Measurements from ENCODE around the gene UBASH3B. TPM values are rescaled to one million over a fixed set of nuclear protein-coding genes. Genes with fewer than 3 reads are reported as not detected.
"Not testable (repeated sequence)": the region's sequence is repeated elsewhere in the genome, so short reads cannot be mapped to it uniquely, and the experiment has no call there.

UBASH3B gene
- total RNA-seq, 4 donors from 2014 or later = 4.2 to 41.2 (median 24.4) TPM

GRCh38 chr11:122852074-122852795 is 196.7 kb downstream of the UBASH3B start:
- Histone ChIP-seq H3K27me3 (no peaks in the 10 kb centered on the region), H3K4me1 (peaks cover 3% of the 10 kb centered on the region), H3K9me3 (no peaks in the 10 kb centered on the region), H3K4me3 (no peak overlapping the region), H3K36me3 (no peaks in the 10 kb centered on the region), H3K27ac (no peak overlapping the region)
- 66% methylated on average over 10 of the region's 10 CpGs for WGBS
- TF ChIP-seq EP300 (IDR thresholded peaks at IDR 0.05) = no peak
- no peak for TF ChIP-seq POLR2AphosphoS5 (IDR thresholded peaks at IDR 0.05)
- no peak for TF ChIP-seq POLR2A (IDR thresholded peaks at IDR 0.05)
- TF ChIP-seq CTCF (IDR thresholded peaks at IDR 0.05) = no peak
- no peak for DNase-seq (ENCODE audit: low spot score in 2 of 2)

- Histone ChIP-seq H3K4me1 (peaks cover 3% of the 10 kb centered on the region), H3K36me3 (no peaks in the 10 kb centered on the region), H3K27me3 (no peaks in the 10 kb centered on the region), H3K27ac (no peak overlapping the region), H3K4me3 (no peak overlapping the region), H3K9me3 (no peaks in the 10 kb centered on the region)
- DNase-seq (ENCODE audit: low spot score in 2 of 2) = no peak
- 93% methylated on average over 5 of the region's 5 CpGs for WGBS
- TF ChIP-seq CTCF (IDR thresholded peaks at IDR 0.05) (no peak), EP300 (IDR thresholded peaks at IDR 0.05) (no peak), POLR2A (IDR thresholded peaks at IDR 0.05) (no peak), POLR2AphosphoS5 (IDR thresholded peaks at IDR 0.05) (no peak)
Observed at GRCh38 chr11:122852796-122853160, 197.3 kb downstream of the UBASH3B start.

- 94% methylated on average over 11 of the region's 11 CpGs for WGBS
- Histone ChIP-seq H3K4me3 (no peak overlapping the region), H3K9me3 (no peaks in the 10 kb centered on the region), H3K27me3 (no peaks in the 10 kb centered on the region), H3K36me3 (no peaks in the 10 kb centered on the region), H3K27ac (no peak overlapping the region), H3K4me1 (peaks cover 3% of the 10 kb centered on the region)
- no peak for TF ChIP-seq EP300 (IDR thresholded peaks at IDR 0.05)
- DNase-seq (ENCODE audit: low spot score in 2 of 2) = no peak
Observed at GRCh38 chr11:122853261-122853660, 197.7 kb downstream of the UBASH3B start.

- no peak for TF ChIP-seq POLR2AphosphoS5 (IDR thresholded peaks at IDR 0.05)
- peak; percentile 20 to 55 for TF ChIP-seq CTCF (IDR thresholded peaks at IDR 0.05)
- DNase-seq (ENCODE audit: low spot score in 2 of 2) = no peak
- Histone ChIP-seq H3K4me3 (no peak overlapping the region), H3K27me3 (no peaks in the 10 kb centered on the region), H3K9me3 (no peaks in the 10 kb centered on the region), H3K27ac (no peak overlapping the region), H3K4me1 (peaks cover 3% of the 10 kb centered on the region), H3K36me3 (no peaks in the 10 kb centered on the region)
- 33% methylated on average over 3 of the region's 3 CpGs for WGBS
Observed at GRCh38 chr11:122853971-122854446, 198.5 kb downstream of the UBASH3B start.

GRCh38 chr11:122861631-122862030 is 206.1 kb downstream of the UBASH3B start:
- no peak overlapping the region for H3K27ac ChIP-seq
- DNase-seq (ENCODE audit: low spot score in 2 of 2) = no peak
- no peaks in the 10 kb centered on the region for H3K4me1 ChIP-seq
- 56% methylated on average over 3 of the region's 3 CpGs for WGBS
- peaks cover 5% of the 10 kb centered on the region for H3K27me3 ChIP-seq
- H3K36me3 ChIP-seq = no peaks in the 10 kb centered on the region
- H3K9me3 ChIP-seq = no peaks in the 10 kb centered on the region
- TF ChIP-seq CTCF (IDR thresholded peaks at IDR 0.05) (no peak), EP300 (IDR thresholded peaks at IDR 0.05) (no peak), POLR2AphosphoS5 (IDR thresholded peaks at IDR 0.05) (no peak), POLR2A (IDR thresholded peaks at IDR 0.05) (no peak)
- H3K4me3 ChIP-seq = no peak overlapping the region

- WGBS = 93% methylated on average over 1 of the region's 1 CpG
- H3K4me1 ChIP-seq = no peaks in the 10 kb centered on the region
- TF ChIP-seq POLR2AphosphoS5 (IDR thresholded peaks at IDR 0.05) (no peak), EP300 (IDR thresholded peaks at IDR 0.05) (no peak), POLR2A (IDR thresholded peaks at IDR 0.05) (no peak), CTCF (IDR thresholded peaks at IDR 0.05) (no peak)
- no peak for DNase-seq (ENCODE audit: low spot score in 2 of 2)
- no peak overlapping the region for H3K4me3 ChIP-seq
- no peaks in the 10 kb centered on the region for H3K36me3 ChIP-seq
- H3K9me3 ChIP-seq = no peaks in the 10 kb centered on the region
- peaks cover 5% of the 10 kb centered on the region for H3K27me3 ChIP-seq
- no peak overlapping the region for H3K27ac ChIP-seq
Observed at GRCh38 chr11:122862091-122862490, 206.6 kb downstream of the UBASH3B start.

GRCh38 chr11:122863154-122863553 is 207.6 kb downstream of the UBASH3B start:
- not testable (repeated sequence) for H3K27me3 ChIP-seq; H3K27ac ChIP-seq; H3K4me1 ChIP-seq; DNase-seq (ENCODE audit: low spot score in 2 of 2); H3K4me3 ChIP-seq; H3K36me3 ChIP-seq; H3K9me3 ChIP-seq
- WGBS = 95% methylated on average over 1 of the region's 1 CpG

All from suprapubic skin (tissue), 4 donors.